Progenitor cell of endocrine pancreas (in vitro differentiated cells): Measurements from ENCODE around the gene CAPN8. TPM values are rescaled to one million over a fixed set of nuclear protein-coding genes. Genes with fewer than 3 reads are reported as not detected.

Experiments used
- DNase-seq: peaks from one replicate; pipeline ENCODE4 v3.0.0; 2021; ENCODE audit warnings: low spot score; ENCODE audit not compliant: unreplicated experiment
- H3K27ac Mint-ChIP-seq: 2 replicates; pipeline ENCODE4 v1.8.0; 2021; ENCODE audit warnings: mild to moderate bottlenecking, moderate library complexity, mixed read lengths
- H3K27me3 Mint-ChIP-seq: 2 replicates; pipeline ENCODE4 v1.8.0; 2021; ENCODE audit warnings: mixed read lengths
- H3K36me3 Mint-ChIP-seq: 2 replicates; pipeline ENCODE4 v1.8.0; 2022; ENCODE audit warnings: mixed read lengths; ENCODE audit not compliant: insufficient read depth
- H3K4me1 Mint-ChIP-seq: 2 replicates; pipeline ENCODE4 v1.8.0; 2021; ENCODE audit warnings: low read depth, mixed read lengths
- H3K4me3 Mint-ChIP-seq: 2 replicates; pipeline ENCODE4 v1.8.0; 2021; ENCODE audit warnings: low read depth, mild to moderate bottlenecking, moderate library complexity, mixed read lengths
- H3K9me3 Mint-ChIP-seq: 2 replicates; pipeline ENCODE4 v1.8.0; 2021; ENCODE audit warnings: low read depth, mixed read lengths
- CTCF ChIP-seq: fragments of 200-600 bp; sonication (generic); IDR thresholded peaks from one replicate; pipeline ENCODE4 v1.5.0; 2021; ENCODE audit warnings: antibody characterized with exemption, mild to moderate bottlenecking; ENCODE audit not compliant: unreplicated experiment
- total RNA-seq: library from RNA; stranded (reverse); gene quantifications from 2 replicates; pipeline ENCODE4 v1.2.1, GENCODE V29; 2021

CAPN8 gene
- total RNA-seq, 1 donor from 2014 or later = 1.3 TPM

GRCh38 chr1:223503348-223503747, 162.2 kb downstream of the CAPN8 start:
- H3K36me3 Mint-ChIP-seq = no peaks in the 10 kb centered on the region
- H3K27me3 Mint-ChIP-seq = peaks cover 8% of the 10 kb centered on the region
- no peak for DNase-seq
- H3K4me1 Mint-ChIP-seq = peaks cover 14% of the 10 kb centered on the region
- no peak overlapping the region for H3K4me3 Mint-ChIP-seq
- no peak overlapping the region for H3K27ac Mint-ChIP-seq
- no peak for TF ChIP-seq CTCF
- no peaks in the 10 kb centered on the region for H3K9me3 Mint-ChIP-seq

GRCh38 chr1:223500560-223501425, 164.7 kb downstream of the CAPN8 start:
- no peak for TF ChIP-seq CTCF
- no peak for DNase-seq
- H3K27me3 Mint-ChIP-seq = peaks cover 6% of the 10 kb centered on the region
- H3K9me3 Mint-ChIP-seq = no peaks in the 10 kb centered on the region
- H3K36me3 Mint-ChIP-seq = no peaks in the 10 kb centered on the region
- H3K4me1 Mint-ChIP-seq = peaks cover 14% of the 10 kb centered on the region
- H3K27ac Mint-ChIP-seq = no peak overlapping the region
- H3K4me3 Mint-ChIP-seq = no peak overlapping the region

- no peak for DNase-seq
- no peak overlapping the region for H3K27ac Mint-ChIP-seq
- H3K4me1 Mint-ChIP-seq = peaks cover 17% of the 10 kb centered on the region
- no peaks in the 10 kb centered on the region for H3K36me3 Mint-ChIP-seq
- no peak overlapping the region for H3K4me3 Mint-ChIP-seq
- TF ChIP-seq CTCF = no peak
- no peaks in the 10 kb centered on the region for H3K9me3 Mint-ChIP-seq
- peaks cover 4% of the 10 kb centered on the region for H3K27me3 Mint-ChIP-seq
These were observed 168.6 kb downstream of the CAPN8 start for GRCh38 chr1:223496883-223497282.

- DNase-seq = no peak
- H3K9me3 Mint-ChIP-seq = no peaks in the 10 kb centered on the region
- peaks cover 8% of the 10 kb centered on the region for H3K4me1 Mint-ChIP-seq
- peaks cover 3% of the 10 kb centered on the region for H3K27me3 Mint-ChIP-seq
- no peaks in the 10 kb centered on the region for H3K36me3 Mint-ChIP-seq
- H3K27ac Mint-ChIP-seq = no peak overlapping the region
- TF ChIP-seq CTCF = no peak
- H3K4me3 Mint-ChIP-seq = no peak overlapping the region
These were observed 170.4 kb downstream of the CAPN8 start for GRCh38 chr1:223494926-223495645.

- H3K27me3 Mint-ChIP-seq = peaks cover 6% of the 10 kb centered on the region
- no peaks in the 10 kb centered on the region for H3K36me3 Mint-ChIP-seq
- DNase-seq = no peak
- peaks cover 4% of the 10 kb centered on the region for H3K4me1 Mint-ChIP-seq
- no peaks in the 10 kb centered on the region for H3K9me3 Mint-ChIP-seq
- no peak for TF ChIP-seq CTCF
- no peak overlapping the region for H3K4me3 Mint-ChIP-seq
- H3K27ac Mint-ChIP-seq = no peak overlapping the region
These were observed 173.5 kb downstream of the CAPN8 start for GRCh38 chr1:223492044-223492443.

Other genes with a start within 250 kb of the CAPN8 start
- 20.3 and 33.8 TPM in 2 replicates for gene CAPN2, start 46.8 kb upstream of the CAPN8 start, total RNA-seq
- 57.9 and 59.2 TPM in 2 replicates for gene TP53BP2, start 180.2 kb upstream of the CAPN8 start, total RNA-seq